AG04449 (cell line): ENCODE results near the gene CDK5RAP2.

Experiments
- CTCF ChIA-PET: fragments of 350-600 bp; formaldehyde crosslinking; extraction: SDS; loops from one replicate; lab custom pipeline; 2021; ENCODE audit warnings: antibody characterized with exemption; lab: Yijun Ruan, JAX
- POLR2A ChIA-PET: fragments of 400-600, 350-600 bp; formaldehyde crosslinking; extraction: SDS; loops from one replicate; lab custom pipeline; 2020; ENCODE audit warnings: antibody characterized with exemption, inconsistent platforms; lab: Yijun Ruan, JAX
- DNase-seq: peaks from one replicate; pipeline ENCODE4 v3.0.0-alpha.2; 2010; ENCODE audit warnings: low read depth, low spot score
- H3K4me3 ChIP-seq: 2 replicates; pipeline ENCODE4 v1.5.1; 2011; ENCODE audit warnings: low read depth, mild to moderate bottlenecking, control low read depth, low read length
- TF ChIP-seq, protein P1 (sequence below): IDR thresholded peaks from one replicate; pipeline ENCODE4 v1.5.1; 2011; ENCODE audit warnings: mild to moderate bottlenecking, moderate library complexity, low read length, control low read depth, inconsistent platforms; ENCODE audit not compliant: insufficient read depth; ENCODE audit errors: missing control alignments

CDK5RAP2 gene

DNA sequence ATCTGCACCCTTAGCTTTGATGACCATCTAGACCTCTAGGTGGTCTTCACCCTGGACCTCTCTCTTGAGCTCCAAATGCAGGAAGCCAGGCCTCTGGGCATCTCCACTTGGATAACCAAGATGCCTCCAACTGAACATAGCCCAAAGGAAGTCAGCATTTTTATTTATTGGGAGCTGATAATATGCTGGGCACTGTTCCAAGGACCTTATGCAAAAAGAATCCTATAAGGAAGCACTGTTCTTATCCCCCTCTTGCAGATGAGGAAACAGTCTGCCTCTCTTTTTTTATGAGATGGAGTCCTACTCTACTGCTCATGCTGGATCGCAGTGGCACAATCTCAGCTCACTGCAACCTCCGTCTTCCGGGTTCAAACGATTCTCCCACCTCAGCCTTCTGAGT is 219.9 kb downstream of the CDK5RAP2 start:
- DNase-seq: no peak
- TF ChIP-seq, protein P1, sequence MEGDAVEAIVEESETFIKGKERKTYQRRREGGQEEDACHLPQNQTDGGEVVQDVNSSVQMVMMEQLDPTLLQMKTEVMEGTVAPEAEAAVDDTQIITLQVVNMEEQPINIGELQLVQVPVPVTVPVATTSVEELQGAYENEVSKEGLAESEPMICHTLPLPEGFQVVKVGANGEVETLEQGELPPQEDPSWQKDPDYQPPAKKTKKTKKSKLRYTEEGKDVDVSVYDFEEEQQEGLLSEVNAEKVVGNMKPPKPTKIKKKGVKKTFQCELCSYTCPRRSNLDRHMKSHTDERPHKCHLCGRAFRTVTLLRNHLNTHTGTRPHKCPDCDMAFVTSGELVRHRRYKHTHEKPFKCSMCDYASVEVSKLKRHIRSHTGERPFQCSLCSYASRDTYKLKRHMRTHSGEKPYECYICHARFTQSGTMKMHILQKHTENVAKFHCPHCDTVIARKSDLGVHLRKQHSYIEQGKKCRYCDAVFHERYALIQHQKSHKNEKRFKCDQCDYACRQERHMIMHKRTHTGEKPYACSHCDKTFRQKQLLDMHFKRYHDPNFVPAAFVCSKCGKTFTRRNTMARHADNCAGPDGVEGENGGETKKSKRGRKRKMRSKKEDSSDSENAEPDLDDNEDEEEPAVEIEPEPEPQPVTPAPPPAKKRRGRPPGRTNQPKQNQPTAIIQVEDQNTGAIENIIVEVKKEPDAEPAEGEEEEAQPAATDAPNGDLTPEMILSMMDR: no peak
- ChIA-PET POLR2A (no interaction called here), CTCF (interaction anchor here (0.9 to 1.4 kb wide), 4 partner anchors 9 to 117 kb away, joined by 4 read pairs; no protein-coding TSS in a partner anchor)
- H3K4me3 ChIP-seq: no peak overlapping the region

DNA sequence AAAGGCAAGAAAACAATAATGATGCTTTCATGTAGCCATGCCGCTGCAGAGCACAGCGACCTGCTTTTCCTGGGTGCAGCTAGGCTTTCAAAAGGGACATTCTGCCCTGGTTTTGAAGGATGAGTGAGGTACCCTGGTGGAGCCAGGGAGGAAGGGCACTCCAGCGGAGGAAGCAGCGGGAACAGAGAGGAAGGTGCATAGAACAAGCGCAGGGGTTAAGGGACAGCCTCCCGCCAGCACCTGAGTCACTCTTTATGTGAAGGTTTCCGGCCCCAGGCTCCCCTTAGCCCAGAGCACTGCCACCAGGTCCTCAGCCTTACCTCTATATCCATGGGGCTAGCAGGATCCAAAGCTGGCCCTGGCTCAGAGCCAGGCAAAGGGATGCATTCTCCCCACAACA is 221.1 kb downstream of the CDK5RAP2 start:
- TF ChIP-seq, protein P1: no peak
- no peak overlapping the region for H3K4me3 ChIP-seq
- no peak for DNase-seq
- CTCF ChIA-PET: interaction anchor here (0.9 kb wide), 1 partner anchor 10 kb away, joined by 4 read pairs; no protein-coding TSS in a partner anchor
- POLR2A ChIA-PET: no interaction called here

DNA sequence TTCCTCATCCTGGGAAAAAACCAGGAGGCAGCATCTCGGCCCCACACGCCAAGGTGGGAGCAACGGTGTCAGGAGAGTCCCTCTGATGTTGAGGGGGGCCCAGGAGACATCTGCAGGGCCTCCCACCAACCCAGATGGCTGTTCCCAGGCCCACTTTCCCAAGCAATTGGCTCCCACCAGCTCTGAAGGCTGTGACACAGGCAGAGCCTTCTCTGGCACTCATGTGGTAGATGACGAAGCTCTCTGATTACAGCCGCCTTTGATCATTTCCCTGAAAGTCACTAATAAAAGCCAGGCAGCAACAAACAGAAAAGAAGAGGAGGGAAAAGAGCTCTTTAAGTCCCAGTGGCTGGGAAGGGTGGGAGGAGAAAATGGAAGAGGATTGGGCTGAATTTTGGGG is 226.5 kb downstream of the CDK5RAP2 start:
- CTCF ChIA-PET: interaction anchor here (4.5 to 5.9 kb wide), 2 partner anchors 12 to 123 kb away, joined by 14 to 43 read pairs; no protein-coding TSS in a partner anchor
- H3K4me3 ChIP-seq: no peak overlapping the region
- no peak for DNase-seq
- POLR2A ChIA-PET: no interaction called here
- TF ChIP-seq, protein P1: no peak

DNA sequence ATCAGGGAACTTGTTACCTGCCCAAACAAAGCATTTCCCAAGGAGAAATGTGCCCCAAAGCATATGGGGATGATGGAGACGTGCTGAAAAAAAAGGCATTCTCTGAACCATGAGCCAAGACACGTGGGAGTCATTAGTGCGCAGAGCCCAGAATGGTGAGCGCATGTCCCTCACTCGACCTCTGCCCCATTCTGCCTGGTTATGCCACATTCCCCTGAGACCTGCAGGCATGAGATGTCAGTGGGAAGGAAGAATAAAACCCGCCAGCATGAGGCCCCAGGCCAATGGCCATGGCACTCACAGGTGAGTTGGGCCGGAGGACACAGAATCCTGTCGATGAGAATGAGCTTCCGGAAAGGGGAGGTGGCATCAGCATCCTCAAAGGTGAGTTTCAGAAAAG is 228.9 kb downstream of the CDK5RAP2 start:
- CTCF ChIA-PET: interaction anchor here (0.7 to 5.9 kb wide), 6 partner anchors 8 to 795 kb away, joined by 3 to 43 read pairs (median 4); no protein-coding TSS in a partner anchor
- POLR2A ChIA-PET: no interaction called here
- H3K4me3 ChIP-seq: no peak overlapping the region
- no peak for DNase-seq
- TF ChIP-seq, protein P1: no peak

DNA sequence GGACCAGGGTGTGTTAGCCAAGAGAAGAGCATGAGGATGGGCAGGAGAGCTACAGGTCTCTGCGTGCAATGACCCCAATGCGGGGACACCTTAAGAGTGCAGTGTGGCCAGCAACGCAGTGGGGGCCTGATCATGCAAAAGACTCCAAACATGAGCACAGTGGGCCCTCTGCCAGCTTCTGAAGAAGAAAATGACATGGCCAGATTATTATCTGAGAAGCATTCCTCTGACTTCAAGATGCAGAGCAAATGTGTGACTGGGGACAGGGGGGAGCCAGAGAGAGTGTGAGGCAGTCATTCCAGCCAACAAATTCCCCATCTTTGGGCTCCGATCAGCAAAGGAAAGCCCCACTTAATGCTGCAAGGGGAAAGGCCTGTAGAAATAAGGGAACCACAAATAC is 229.4 kb downstream of the CDK5RAP2 start:
- DNase-seq: no peak
- TF ChIP-seq, protein P1: no peak
- CTCF ChIA-PET: interaction anchor here (0.7 to 5.9 kb wide), 5 partner anchors 10 to 795 kb away, joined by 3 to 43 read pairs (median 4); no protein-coding TSS in a partner anchor
- H3K4me3 ChIP-seq: no peak overlapping the region
- POLR2A ChIA-PET: no interaction called here

DNA sequence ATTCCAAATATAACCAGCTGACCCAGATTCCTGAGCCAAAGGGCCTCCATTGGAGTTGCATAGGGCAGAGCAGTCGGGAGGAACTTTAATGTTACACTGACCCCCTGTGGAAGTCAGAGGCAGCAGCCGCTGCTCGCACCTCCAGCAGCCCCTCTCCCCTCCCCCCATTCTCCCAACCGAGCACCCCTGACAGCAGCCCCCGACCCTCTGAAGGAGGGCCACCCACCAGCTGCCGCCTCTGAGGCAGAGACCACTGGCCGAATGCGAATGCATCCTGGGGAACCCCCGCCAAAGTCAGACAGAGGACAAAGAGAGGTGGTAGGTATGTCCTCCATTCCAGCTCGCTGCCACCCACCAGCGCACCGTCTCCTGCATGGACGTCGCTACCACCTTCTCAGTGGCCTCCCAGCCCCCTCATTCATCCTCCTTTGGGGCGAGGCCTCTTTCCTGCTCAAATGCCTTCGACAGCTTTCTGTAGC is 231.0 kb downstream of the CDK5RAP2 start:
- no peak for DNase-seq
- TF ChIP-seq, protein P1: peak; percentile 75
- POLR2A ChIA-PET: no interaction called here
- CTCF ChIA-PET: interaction anchor here (0.6 to 3.7 kb wide), 15 partner anchors 9 to 1347 kb away, joined by 3 to 21 read pairs (median 4); no protein-coding TSS in a partner anchor
- H3K4me3 ChIP-seq: no peak overlapping the region
